Stimulated activated CD8-positive, alpha-beta memory T cell treated with anti-CD3 and anti-CD28 coated beads, Interleukin-4, amount 100 ng/mL, for 1 hour (primary cell): ENCODE data around the gene NES.

ENCODE experiments used
- DNase-seq, 2 donors: peaks; one replicate each; pipeline ENCODE4 v3.0.0-alpha.2; 2020; ENCODE audit warnings: low read depth in 2 of 2, low spot score in 1 of 2

The NES gene, protein sequence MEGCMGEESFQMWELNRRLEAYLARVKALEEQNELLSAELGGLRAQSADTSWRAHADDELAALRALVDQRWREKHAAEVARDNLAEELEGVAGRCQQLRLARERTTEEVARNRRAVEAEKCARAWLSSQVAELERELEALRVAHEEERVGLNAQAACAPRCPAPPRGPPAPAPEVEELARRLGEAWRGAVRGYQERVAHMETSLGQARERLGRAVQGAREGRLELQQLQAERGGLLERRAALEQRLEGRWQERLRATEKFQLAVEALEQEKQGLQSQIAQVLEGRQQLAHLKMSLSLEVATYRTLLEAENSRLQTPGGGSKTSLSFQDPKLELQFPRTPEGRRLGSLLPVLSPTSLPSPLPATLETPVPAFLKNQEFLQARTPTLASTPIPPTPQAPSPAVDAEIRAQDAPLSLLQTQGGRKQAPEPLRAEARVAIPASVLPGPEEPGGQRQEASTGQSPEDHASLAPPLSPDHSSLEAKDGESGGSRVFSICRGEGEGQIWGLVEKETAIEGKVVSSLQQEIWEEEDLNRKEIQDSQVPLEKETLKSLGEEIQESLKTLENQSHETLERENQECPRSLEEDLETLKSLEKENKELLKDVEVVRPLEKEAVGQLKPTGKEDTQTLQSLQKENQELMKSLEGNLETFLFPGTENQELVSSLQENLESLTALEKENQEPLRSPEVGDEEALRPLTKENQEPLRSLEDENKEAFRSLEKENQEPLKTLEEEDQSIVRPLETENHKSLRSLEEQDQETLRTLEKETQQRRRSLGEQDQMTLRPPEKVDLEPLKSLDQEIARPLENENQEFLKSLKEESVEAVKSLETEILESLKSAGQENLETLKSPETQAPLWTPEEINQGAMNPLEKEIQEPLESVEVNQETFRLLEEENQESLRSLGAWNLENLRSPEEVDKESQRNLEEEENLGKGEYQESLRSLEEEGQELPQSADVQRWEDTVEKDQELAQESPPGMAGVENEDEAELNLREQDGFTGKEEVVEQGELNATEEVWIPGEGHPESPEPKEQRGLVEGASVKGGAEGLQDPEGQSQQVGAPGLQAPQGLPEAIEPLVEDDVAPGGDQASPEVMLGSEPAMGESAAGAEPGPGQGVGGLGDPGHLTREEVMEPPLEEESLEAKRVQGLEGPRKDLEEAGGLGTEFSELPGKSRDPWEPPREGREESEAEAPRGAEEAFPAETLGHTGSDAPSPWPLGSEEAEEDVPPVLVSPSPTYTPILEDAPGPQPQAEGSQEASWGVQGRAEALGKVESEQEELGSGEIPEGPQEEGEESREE (N-terminal part only)

GRCh38 chr1:156676820-156677615, at the start of gene NES:
Gene NES (minus strand): TSS chr1:156677407. CDS start chr1:156677264, 143 bp downstream.
- no peak for DNase-seq

- no peak for DNase-seq
Measured at GRCh38 chr1:156726549-156727226, 49.5 kb upstream of the NES start.

- peak; percentile 58 to 63 for DNase-seq
Measured at GRCh38 chr1:156725683-156726280, 48.6 kb upstream of the NES start.

DNA sequence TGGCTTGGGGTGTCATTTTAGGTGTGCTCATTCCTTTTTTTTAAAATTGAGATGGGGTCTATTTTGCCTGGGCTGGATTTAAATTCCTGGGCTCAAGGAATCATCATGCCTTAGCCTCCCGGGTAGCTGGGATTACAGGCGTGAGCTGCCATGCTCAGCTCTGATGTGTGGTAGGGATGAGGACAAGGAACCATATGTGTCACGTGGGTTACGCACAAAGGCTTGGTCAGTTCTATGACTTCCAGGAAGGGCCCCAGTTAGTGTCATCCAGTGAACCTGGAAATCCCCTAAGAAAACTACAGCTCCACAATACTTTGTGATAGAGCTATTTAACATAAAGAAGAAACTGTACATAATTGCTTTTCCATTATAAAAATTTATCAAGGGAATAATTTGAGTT, 44.3 kb upstream of the NES start:
- DNase-seq = no peak

DNA sequence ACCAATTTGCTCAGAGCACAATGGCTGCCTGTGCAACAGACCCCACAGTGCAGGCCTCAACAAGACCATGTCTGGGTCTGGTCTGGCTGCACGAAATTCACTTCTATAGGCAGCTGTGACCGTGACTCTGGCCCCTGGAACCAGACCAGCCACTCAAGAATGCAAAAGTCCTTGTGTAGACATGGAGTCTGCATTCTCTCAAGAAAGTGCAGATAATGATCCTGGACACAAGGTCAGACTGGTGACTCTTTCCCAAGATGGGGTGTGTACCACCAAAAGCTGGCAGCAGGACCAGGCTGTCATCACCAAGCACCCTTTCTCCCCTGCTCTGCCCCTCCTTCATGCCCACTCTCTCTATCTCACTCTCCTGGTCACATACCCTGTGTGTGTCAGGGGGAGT, 43.9 kb upstream of the NES start:
- no peak for DNase-seq

DNA sequence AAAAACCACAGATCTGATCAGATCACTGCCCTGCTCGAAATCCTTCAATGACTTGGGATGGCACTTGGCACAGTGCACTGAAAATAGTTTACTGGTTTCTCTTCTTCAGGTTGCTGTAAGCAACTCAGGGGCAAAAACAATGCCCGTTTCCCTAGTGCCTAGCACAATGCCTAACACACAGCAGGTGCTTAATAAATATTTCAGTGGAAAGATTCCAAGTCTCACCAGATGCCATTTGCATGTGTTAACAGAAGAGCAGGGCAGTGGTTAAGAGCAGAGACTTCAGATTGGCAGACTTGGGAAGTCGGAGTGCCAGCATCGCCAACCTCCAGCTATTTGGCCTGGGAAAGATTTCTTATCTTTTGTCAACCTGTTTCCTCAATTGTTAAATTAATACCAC, 40.1 kb upstream of the NES start:
- no peak for DNase-seq

DNA sequence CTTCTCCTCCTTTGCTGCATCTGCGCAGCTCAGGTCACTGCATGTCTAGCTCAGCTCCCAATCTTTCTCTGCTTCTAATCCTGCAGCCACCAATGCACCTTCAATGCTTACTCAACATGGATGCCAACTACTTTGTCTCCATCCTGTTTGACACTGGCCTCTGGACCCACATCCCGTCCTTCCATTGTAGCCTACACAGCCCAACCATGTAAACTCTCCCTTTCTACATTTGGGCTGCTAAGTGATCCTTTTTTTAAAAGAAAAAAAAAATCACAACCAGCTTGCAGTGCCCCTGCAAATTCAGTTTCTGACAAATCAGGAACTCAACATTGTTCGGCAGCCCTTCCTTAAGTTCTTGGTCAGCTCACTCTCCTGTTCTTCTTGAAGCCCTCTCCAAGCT, 37.6 kb upstream of the NES start:
- DNase-seq = no peak

- DNase-seq = no peak
Measured at GRCh38 chr1:156712626-156713025, 35.4 kb upstream of the NES start.

GRCh38 chr1:156711011-156711817, 34.0 kb upstream of the NES start:
- DNase-seq = no peak

DNA sequence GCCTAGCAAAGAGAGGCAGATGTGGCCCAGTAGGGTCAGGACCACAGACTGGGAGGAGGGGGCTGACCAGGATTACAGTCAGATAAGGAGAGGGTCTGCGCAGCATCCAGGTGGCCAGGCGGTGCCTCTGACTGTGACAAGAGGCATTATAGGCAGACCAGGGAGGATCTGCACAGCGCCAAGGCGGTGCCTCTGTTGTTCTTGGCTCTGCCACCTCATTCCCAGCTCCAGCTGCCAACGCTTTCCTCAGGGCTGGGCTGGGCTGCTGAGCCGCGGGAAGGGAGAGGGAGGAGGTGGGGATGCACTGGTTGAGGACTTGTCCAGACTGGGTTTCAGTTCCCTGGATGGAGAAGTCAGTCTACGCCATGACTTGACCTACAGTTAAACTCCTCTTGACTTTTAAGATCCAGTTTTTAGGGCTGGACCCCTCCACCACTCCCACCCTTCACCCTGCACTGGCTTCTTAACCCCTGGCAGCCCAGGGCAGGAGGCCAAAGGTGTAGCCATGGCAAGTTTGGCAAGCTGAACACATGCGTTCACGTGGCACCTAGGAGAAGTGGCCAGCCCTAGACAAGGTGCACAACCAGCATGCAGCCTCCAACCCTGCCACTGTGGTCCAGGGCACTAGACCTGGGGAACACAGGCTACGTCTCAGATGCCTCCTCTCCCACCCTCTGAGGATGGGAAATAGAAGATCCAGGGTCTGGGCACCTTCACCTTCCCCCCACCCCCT, 32.7 kb upstream of the NES start:
- DNase-seq = no peak

- DNase-seq = no peak
Measured at GRCh38 chr1:156709031-156709430, 31.8 kb upstream of the NES start.

DNA sequence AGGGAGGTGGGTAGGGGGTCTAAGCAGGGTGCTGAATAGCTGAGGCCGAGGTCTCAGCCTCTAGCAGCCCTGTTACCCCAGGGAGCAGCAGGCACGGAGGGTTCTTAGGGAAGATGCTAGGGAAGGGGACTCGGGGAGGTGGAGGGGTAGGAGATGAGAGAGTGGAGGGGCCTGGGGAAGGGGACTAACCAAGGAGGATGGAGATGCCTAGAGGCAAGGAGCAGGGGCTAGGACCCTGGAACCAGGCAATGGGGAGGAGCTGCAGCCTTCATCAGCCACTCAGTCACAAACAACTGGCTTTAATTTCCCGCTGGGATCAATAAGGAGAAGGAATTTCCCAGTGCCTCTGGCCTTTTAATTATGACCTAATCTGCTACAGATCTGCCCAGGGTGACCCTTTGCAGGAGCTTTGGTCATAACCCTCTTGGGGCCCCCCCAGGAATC, 31.0 kb upstream of the NES start:
- no peak for DNase-seq

GRCh38 chr1:156707417-156708217, 30.4 kb upstream of the NES start:
- no peak for DNase-seq

GRCh38 chr1:156706657-156707416, 29.6 kb upstream of the NES start:
- DNase-seq = no peak

DNA sequence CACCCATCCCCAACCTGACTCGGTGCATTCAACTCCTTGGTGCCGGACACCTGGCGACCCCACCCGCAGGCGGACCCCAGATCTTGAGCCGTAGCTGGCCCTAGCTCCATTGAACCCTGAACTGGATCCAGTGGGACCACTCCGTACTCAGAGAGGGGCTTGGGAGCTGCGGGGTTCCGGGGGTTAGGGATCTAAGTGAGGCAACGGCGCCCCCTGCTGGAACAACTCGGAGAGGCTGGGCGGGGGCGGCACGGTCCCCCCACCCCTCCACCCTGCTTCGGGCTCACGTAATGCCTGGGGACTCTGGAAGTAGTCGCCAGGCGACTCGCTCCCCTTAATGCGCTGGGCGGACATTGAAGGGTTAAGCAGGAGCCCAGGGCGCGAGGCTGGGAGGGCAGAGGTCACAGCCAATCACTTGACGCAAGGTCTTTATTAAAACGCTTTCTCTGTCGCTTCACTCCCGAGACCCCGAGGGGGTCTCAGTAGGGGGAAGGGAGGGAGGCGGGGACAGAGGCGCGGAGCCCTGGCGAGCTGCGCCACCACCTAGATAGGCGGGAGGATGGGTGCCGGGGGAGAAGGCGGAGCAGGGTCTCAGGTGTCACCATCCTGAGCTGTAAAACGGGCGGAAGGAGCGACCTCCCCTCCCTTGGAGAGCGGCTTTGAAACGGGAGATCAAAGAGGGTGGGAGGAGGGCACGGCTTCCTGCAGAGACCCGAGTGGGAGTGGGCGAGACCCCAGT, 28.9 kb upstream of the NES start:
- peak; percentile 47 to 53 for DNase-seq
